ENCODE results near the gene ITGA1.

GRCh38 chr5:52788505-52788821, 747 bp downstream of the ITGA1 start:
- TF ChIP-seq CTCF (tag by site-specific recombination; IDR thresholded peaks at IDR 0.05): no peak
- TF ChIP-seq ZNF324 (tag by site-specific recombination; IDR thresholded peaks at IDR 0.05): no peak
- no peak for TF ChIP-seq ZNF121 (tag by site-specific recombination; IDR thresholded peaks at IDR 0.05)
- no peak for TF ChIP-seq PATZ1 (tag by site-specific recombination; IDR thresholded peaks at IDR 0.05)
- TF ChIP-seq SETDB1 (IDR thresholded peaks at IDR 0.05; ENCODE audit: insufficient read length, low read length): no peak
- no peak for TF ChIP-seq ZNF423 (tag by site-specific recombination; IDR thresholded peaks at IDR 0.05)
- no peak for TF ChIP-seq ZNF658 (tag by site-specific recombination; IDR thresholded peaks at IDR 0.05)
- no peak for TF ChIP-seq YY1 (tag by site-specific recombination; IDR thresholded peaks at IDR 0.05)
